ENCODE measurements around the gene ABL1. TPM values are rescaled to one million over a fixed set of nuclear protein-coding genes. Genes with fewer than 3 reads are reported as not detected.

ABL1 gene
- total RNA-seq, 1 donor from 2014 or later, result 52.1 TPM

DNA sequence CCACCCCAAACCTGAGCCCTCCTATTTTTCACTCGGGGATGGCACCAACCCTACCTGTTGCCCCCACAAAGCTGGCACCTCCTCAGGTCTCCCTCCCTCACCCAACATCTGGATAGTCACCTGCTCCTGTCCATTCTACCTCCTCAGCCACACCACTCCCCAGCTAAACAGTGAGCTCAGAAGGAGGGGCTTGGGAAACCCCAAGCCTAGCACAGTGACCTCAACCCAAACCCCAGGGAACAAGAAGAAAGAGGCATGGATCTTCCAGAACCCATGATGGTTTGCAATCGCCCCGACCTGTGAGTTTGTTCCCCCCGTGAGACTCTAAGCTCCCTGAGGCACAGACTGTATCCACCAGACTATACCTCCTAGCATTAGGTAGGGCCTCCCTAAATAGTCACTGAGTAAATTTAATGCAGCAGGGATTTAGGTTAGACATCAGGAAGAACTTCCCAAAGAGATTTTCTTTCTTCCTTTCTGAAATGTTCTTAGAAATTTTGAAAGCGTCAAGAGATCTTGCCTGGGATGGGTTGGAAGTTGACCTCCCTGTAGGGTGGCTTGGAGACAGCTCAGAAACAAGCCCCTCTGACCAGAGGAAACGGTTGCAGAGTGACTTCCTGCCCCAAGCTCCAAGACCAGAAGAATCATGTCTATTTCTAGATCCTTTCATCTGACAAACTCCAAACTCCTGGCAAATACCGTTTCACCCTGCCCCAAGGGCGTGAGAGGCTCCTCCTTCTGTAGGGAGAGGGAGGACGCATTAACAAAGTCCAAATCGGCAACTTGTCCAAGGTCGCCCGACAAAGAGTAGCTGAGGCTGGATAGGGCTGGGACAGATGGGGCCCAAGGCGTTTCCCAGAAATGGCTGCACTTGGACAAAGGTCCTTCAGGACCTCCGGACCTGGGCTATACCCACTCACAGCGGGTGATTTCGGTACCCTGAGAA lies 99.9 kb downstream of the ABL1 start:
- peaks cover 69% of the 10 kb centered on the region for H3K27me3 ChIP-seq
- DNase-seq, result no peak
- no peak for ATAC-seq
- peaks cover 14% of the 10 kb centered on the region for H3K4me1 ChIP-seq
- no peaks in the 10 kb centered on the region for H3K36me3 ChIP-seq
- no peaks in the 10 kb centered on the region for H3K9me3 ChIP-seq
- no peak overlapping the region for H3K4me3 ChIP-seq
- peak overlapping the region; percentile 51 for H3K27ac ChIP-seq
- TF ChIP-seq CTCF (IDR thresholded peaks at IDR 0.05), result no peak
- intact Hi-C loops (cut with DNase I), result no loop called here

DNA sequence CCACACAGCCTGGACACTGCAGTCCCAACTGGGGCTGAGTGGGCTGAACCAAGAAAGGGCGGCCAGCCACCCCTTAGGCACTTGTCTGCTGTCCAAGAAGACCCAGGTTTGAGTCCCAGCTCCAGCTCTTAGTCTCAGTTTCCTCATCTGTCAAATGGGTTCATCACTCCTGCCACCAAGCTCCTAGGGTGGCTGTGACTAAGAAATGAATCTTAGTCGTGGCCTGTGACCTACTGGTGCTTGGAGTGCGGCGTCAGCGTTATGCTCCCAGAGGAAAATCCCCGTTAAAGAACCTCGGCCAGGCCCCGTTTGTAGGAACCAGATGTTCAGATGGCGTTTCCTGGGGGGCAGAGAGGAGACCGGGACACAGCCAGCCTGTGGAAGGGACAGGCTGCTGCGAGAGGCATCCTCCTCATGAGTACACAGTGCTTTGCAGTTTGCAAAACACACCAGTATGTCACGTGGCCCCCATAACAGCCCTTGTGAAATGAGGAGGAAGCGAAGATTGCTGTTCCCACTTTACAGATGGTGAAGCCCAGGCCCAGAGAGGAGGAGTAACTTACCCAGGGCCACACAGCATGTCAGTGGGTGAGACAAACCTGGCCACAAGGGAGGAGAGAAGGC lies 100.7 kb downstream of the ABL1 start:
- Histone ChIP-seq H3K4me1 (peaks cover 15% of the 10 kb centered on the region), H3K27ac (peak overlapping the region; percentile 63), H3K9me3 (no peaks in the 10 kb centered on the region), H3K27me3 (peaks cover 77% of the 10 kb centered on the region), H3K36me3 (no peaks in the 10 kb centered on the region), H3K4me3 (no peak overlapping the region)
- DNase-seq (no peak), ATAC-seq (peak; percentile 37)
- intact Hi-C loops (cut with DNase I), result no loop called here
- no peak for TF ChIP-seq CTCF (IDR thresholded peaks at IDR 0.05)

DNA sequence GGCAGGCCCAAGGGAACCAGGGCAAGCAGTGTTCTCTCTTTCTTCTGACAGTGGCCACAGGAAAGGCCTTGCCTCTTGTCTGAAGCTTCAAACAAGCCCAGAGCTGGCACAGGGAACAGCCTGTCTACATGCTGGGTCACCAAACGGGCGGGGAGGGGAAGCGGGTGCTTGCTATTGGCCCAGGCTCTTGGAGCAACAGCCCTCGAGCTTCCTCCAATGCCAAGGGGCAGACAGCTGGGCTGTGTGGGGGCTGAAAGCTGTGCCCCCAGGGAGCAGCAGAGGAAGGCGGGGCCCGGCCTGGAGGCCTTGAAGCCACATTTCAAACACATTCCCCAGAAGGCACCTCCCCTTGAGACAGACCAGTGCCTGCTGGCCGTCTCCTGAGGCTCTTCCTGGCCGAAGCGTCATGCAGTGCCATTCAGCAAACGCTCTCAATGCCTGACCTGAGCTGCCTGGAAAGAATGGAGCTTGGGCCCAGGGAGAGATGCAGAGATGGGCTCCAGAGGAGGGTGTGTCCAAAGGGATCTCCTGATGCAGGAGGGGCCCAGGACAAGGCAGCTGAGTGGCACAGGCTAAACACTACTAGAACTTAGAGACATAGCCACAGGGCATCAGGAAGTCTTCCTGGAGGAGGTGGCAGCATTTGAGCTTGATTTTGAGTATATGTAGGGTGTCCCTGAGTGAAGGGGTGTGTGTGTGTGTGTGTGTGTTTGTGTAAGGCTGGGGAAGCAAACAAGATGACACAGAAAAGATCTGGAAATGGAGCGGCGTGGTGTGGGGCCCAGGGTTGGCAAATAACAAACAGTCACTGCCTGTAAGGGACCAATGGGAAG lies 101.4 kb downstream of the ABL1 start:
- ATAC-seq (peak; percentile 32), DNase-seq (no peak)
- intact Hi-C loops (cut with DNase I), result no loop called here
- no peaks in the 10 kb centered on the region for H3K36me3 ChIP-seq
- peaks cover 17% of the 10 kb centered on the region for H3K4me1 ChIP-seq
- peaks cover 85% of the 10 kb centered on the region for H3K27me3 ChIP-seq
- no peak for TF ChIP-seq CTCF (IDR thresholded peaks at IDR 0.05)
- no peaks in the 10 kb centered on the region for H3K9me3 ChIP-seq
- H3K27ac ChIP-seq, result peak overlapping the region; percentile 63
- H3K4me3 ChIP-seq, result no peak overlapping the region

Other genes with a start within 250 kb of the ABL1 start
- not detected for gene PRDM12, start 170.7 kb upstream of the ABL1 start, total RNA-seq
- gene EXOSC2, start 141.5 kb upstream of the ABL1 start, total RNA-seq, result 23.0 TPM
- not detected for gene QRFP, start 61.6 kb downstream of the ABL1 start, total RNA-seq
- gene FIBCD1, start 104.0 kb downstream of the ABL1 start, total RNA-seq, result 2.7 TPM
- gene LAMC3, start 173.9 kb downstream of the ABL1 start, total RNA-seq, result 28.5 TPM